ENCODE data around the gene DAO. TPM values are rescaled to one million over a fixed set of nuclear protein-coding genes. Genes with fewer than 3 reads are reported as not detected.
"Not testable (repeated sequence)": the region's sequence is repeated elsewhere in the genome, so short reads cannot be mapped to it uniquely, and the experiment has no call there.

DAO gene
- total RNA-seq, 8 experiments from 2014 or later: 0.15 to 1.4 (median 0.43) TPM; not detected in 1

DNA sequence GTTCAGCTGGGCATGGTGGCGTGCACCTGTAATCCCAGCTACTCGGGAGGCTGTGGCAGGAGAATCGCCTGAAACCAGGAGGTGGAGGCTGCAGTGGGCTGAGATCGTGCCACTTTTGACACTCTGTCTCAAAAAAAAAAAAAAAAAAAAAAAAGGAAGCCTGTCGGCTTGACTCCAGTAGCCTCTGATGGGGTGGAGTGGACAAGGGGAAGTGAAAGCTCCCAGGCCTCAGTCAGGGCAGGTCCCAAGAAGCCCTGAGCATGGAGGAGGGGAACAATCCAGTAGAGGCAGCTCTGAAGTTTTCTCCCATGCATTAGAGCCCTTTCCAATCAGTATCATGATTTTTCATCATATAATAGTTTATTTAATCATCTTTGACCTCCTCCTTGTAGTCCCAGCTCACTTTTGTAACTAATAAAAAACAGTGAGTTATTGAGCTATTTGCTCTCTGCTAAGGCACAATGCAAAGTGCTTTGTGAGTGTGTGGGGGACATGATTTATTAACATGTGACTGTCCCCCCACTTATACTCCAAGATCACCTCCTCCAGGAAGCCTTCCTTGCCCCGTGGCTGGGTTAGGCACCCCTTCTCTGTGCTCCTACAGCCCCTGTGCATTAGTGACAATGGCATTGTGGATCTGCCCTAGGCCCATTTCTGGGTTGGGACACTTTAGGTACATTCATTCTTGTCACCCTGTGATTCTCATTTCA, 17.9 kb upstream of the DAO start:
- in situ Hi-C loops (cut with MboI; ENCODE audit: low pct_unique_long_range_greater_than_20kb in 2 of 9, low sequenced_read_pairs in 9 of 9, unreplicated experiment in 9 of 9): loop anchor here in 1 of 9 experiments (25.0 kb wide), 1 partner anchor 225 kb away; the partner anchor contains the start of genes ALKBH2 and UNG
- ATAC-seq (replicated peaks in 6 of 8): no peak
- WGBS, 10 experiments: 80 to 100% (median 86%) methylated on average over 1 to 4 of the region's 6 CpGs; no CpG with 5 or more reads in 2 of the 10 experiments
- Histone ChIP-seq H3K27ac (no peak overlapping the region), H3K4me3 (no peak overlapping the region), H3K4me1 (replicated peaks in 1 of 2) (peaks cover 0 to 8% of the 10 kb centered on the region in 2 donors)

DNA sequence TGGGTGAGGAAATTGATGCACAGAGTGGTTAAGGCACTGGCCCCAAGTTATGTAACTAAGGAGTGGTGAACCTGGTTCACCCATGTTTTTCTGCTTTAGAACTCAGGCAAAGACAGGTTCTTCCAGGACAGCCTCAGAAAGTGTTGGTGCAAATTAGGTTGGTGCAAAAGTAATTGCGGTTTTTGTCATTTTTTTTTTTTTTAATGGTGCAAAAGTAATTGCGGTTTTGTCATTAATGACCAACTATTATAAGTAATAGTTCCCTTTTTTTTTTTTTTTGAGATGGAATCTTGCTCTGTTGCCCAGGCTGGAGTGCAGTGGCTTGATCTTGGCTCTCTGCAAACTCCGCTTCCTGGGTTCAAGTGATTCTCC, 17.3 kb upstream of the DAO start:
- Histone ChIP-seq H3K27ac (no peak overlapping the region), H3K4me1 (replicated peaks in 1 of 2) (peaks cover 0 to 8% of the 10 kb centered on the region in 2 donors), H3K4me3 (no peak overlapping the region)
- ATAC-seq (replicated peaks in 6 of 8): no peak
- WGBS, 10 experiments: 86 to 100% (median 100%) methylated on average over 1 to 3 of the region's 3 CpGs; no CpG with 5 or more reads in 3 of the 10 experiments
- in situ Hi-C loops (cut with MboI; ENCODE audit: low pct_unique_long_range_greater_than_20kb in 2 of 9, low sequenced_read_pairs in 9 of 9, unreplicated experiment in 9 of 9): loop anchor here in 1 of 9 experiments (25.0 kb wide), 1 partner anchor 225 kb away; the partner anchor contains the start of genes ALKBH2 and UNG

DNA sequence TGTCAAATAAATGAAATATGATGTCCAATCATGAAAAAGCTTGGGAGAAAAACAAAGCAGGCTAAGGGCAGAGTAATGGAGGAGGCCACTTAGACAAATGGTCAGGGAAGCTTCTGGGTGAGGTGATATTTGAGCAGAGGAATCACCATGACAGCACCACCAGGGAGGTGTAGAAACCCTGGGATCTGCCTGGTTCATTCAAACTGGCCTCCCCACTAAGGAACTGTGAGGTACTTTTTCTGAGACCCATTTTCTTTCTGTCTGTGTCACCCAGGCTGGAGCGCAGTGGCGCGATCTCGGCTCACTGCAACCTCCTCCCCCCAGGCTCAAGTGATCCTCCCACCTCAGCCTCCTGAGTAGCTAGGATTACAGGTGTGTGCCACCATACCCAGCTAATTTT, 14.7 kb upstream of the DAO start:
- no peak overlapping the region for H3K27ac ChIP-seq
- WGBS, 10 experiments: 96 to 100% methylated on average over 1 to 4 of the region's 4 CpGs; no CpG with 5 or more reads in 8 of the 10 experiments
- H3K4me3 ChIP-seq: no peak overlapping the region
- in situ Hi-C loops (cut with MboI; ENCODE audit: low pct_unique_long_range_greater_than_20kb in 2 of 9, low sequenced_read_pairs in 9 of 9, unreplicated experiment in 9 of 9): loop anchor here in 1 of 9 experiments (25.0 kb wide), 1 partner anchor 222 kb away; the partner anchor contains the start of genes ALKBH2 and UNG
- no peak for ATAC-seq (replicated peaks in 6 of 8)
- H3K4me1 ChIP-seq (replicated peaks in 1 of 2): no peaks in the 10 kb centered on the region

DNA sequence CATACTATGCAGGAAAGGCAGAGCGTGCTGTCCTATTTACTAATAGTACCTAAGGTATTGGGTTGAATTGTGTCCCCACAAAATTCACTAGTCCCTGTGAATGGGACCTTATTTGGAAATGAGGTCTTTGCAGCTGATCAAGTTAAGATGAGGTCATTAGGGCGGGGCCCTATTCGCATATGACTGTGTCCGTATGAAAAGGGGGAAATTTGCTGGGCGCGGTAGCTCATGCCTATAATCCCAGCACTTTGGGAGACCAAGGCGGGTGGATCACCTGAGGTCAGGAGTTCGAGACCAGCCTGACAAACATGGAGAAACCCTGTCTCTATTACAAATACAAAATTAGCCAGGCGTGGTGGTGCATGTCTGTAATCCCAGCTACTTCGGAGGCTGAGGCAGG, 13.8 kb upstream of the DAO start:
- H3K4me1 ChIP-seq (replicated peaks in 1 of 2); H3K27ac ChIP-seq; H3K4me3 ChIP-seq: not testable (repeated sequence)
- WGBS, 10 experiments: 56 to 100% (median 85%) methylated on average over 1 to 10 of the region's 10 CpGs; no CpG with 5 or more reads in 2 of the 10 experiments
- ATAC-seq (replicated peaks in 6 of 8): peak in 3 of 8 experiments; percentile 45 to 82 (median 76)
- in situ Hi-C loops (cut with MboI; ENCODE audit: low pct_unique_long_range_greater_than_20kb in 2 of 9, low sequenced_read_pairs in 9 of 9, unreplicated experiment in 9 of 9): loop anchor here in 1 of 9 experiments (25.0 kb wide), 1 partner anchor 221 kb away; the partner anchor contains the start of genes ALKBH2 and UNG

DNA sequence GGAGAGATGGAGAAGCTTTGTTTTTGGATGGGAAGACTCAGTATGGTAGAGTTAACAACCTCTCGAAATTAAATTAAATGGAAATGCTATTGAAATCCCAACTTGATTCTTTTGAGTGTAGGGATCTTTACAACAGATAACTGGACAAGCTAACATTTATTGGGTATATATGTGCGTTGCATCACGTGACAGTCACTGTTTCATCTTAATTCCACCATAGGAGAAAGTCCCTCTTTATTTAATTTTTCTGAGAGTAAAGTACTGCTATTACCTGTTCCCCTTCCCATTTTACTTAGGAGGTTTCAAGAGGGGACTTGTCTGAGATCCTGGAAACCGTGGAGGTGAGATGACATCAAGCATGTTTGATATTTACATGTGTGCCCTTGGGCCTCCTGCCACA, 11.1 kb upstream of the DAO start:
- no peak overlapping the region for H3K27ac ChIP-seq
- in situ Hi-C loops (cut with MboI; ENCODE audit: low pct_unique_long_range_greater_than_20kb in 2 of 9, low sequenced_read_pairs in 9 of 9, unreplicated experiment in 9 of 9): loop anchor here in 1 of 9 experiments (25.0 kb wide), 1 partner anchor 219 kb away; the partner anchor contains the start of genes ALKBH2 and UNG
- no peak overlapping the region for H3K4me3 ChIP-seq
- no peaks in the 10 kb centered on the region for H3K4me1 ChIP-seq (replicated peaks in 1 of 2)
- WGBS, 10 experiments: 41 to 100% (median 82%) methylated on average over 1 to 4 of the region's 4 CpGs
- no peak for ATAC-seq (replicated peaks in 6 of 8)

DNA sequence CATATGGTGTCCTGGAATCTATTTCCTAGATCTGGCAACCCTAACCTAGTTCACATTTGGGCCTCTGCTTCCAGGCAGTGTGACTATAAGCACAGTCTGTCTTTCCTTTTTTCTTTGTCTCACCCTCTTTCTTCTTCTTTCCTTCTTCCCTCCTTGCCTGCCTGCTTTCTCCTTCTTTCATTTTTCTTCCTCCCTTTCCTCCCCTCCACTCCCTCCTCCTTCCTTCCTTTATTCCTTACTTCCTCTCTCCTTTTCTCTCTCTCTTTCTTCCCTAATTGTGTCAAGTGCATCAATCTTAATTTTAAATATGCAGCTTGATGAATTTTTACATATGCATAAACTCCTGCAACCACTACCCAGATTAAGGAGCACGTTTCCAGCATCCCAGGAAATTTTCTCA, 4.6 kb upstream of the DAO start:
- no peak overlapping the region for H3K4me3 ChIP-seq
- H3K4me1 ChIP-seq (replicated peaks in 1 of 2): no peaks in the 10 kb centered on the region
- WGBS, 10 experiments: 0 to 13% (median 0%) methylated on average over 1 of the region's 1 CpG
- ATAC-seq (replicated peaks in 6 of 8): no peak
- H3K27ac ChIP-seq: no peak overlapping the region
- in situ Hi-C loops (cut with MboI; ENCODE audit: low pct_unique_long_range_greater_than_20kb in 2 of 9, low sequenced_read_pairs in 9 of 9, unreplicated experiment in 9 of 9): loop anchor here in 1 of 9 experiments (10.0 kb wide), 1 partner anchor 70 kb away; no protein-coding TSS in a partner anchor

DNA sequence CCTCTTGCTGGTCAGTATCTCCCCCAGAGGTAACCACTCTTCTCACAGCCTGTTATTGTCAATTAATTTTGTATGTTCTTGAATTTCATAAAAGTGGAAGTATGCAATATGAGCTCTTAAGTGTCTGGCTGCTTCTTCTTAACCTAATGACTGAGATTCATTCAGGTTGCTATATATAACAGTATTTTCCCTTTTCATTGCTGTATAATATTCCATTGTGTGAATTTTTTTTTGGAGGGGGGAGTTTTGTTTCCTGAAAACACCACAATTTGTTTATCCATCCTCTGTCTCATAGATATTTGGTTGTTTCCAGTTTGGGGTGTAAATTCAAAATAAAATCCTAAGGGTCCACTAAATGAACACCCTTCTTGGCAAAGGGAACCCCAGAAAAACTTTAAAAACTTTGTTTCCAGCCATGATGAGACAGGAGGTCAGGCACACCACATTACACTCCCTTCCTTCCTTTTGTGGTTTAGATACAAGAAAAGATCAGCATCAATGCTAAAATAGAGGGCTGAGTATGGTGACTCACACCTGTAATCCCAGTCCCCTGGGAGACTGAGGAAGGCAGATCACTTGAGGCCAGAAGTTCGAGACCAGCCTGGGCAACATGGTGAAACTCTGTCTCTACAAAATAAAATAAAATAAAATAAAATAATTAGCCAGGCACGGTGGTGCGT, 4.1 kb upstream of the DAO start:
- Histone ChIP-seq H3K4me3 (no peak overlapping the region), H3K4me1 (replicated peaks in 1 of 2) (no peaks in the 10 kb centered on the region), H3K27ac (no peak overlapping the region)
- in situ Hi-C loops (cut with MboI; ENCODE audit: low pct_unique_long_range_greater_than_20kb in 2 of 9, low sequenced_read_pairs in 9 of 9, unreplicated experiment in 9 of 9): loop anchor here in 1 of 9 experiments (10.0 kb wide), 1 partner anchor 69 kb away; no protein-coding TSS in a partner anchor
- no peak for ATAC-seq (replicated peaks in 6 of 8)
- 0 to 88% (median 76%) methylated on average over 1 to 3 of the region's 3 CpGs; no CpG with 5 or more reads in 1 of the 10 experiments for whole genome bisulfite sequencing, 10 experiments

DNA sequence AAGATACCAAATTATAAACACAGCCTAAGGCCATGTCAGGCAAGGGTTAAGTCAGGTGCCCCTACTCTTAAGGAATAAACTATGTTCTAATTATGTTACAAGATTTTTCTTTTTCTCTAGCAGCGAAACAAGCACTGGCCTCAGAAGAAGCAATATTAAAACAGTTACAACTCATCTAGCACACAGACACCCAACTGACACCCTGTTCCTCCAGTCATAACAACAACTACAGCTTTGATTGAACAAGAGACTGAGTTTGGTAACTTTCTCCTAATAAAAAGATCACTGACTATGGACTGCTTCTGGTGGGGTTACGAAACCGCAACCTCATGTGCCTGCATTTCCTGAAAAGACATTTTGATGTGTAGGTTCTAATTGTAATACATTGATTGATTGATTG, 3.3 kb upstream of the DAO start:
- H3K4me1 ChIP-seq (replicated peaks in 1 of 2): no peaks in the 10 kb centered on the region
- ATAC-seq (replicated peaks in 6 of 8): no peak
- no peak overlapping the region for H3K27ac ChIP-seq
- WGBS, 10 experiments: 67 to 100% (median 96%) methylated on average over 1 to 3 of the region's 3 CpGs; no CpG with 5 or more reads in 5 of the 10 experiments
- in situ Hi-C loops (cut with MboI; ENCODE audit: low pct_unique_long_range_greater_than_20kb in 2 of 9, low sequenced_read_pairs in 9 of 9, unreplicated experiment in 9 of 9): loop anchor here in 1 of 9 experiments (10.0 kb wide), 1 partner anchor 68 kb away; no protein-coding TSS in a partner anchor
- no peak overlapping the region for H3K4me3 ChIP-seq

DNA sequence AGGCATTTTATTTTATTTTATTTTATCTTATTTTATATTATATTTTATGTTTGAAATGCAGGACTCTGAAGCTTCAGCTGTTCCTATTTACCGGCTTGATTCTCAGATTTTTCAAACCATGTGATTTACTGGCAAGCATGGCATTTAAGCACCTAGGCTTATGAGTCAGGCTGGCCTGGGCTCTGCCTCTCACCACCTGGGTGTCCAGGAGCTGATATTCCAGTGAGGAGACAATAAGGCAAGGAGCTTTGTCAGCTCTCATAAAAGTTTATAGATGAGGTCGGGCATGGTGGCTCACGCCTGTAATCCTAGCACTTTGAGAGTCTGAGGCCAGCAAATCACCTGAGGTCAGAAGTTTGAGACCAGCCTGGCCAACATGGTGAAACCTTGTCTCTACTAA, 2.1 kb downstream of the DAO start:
- H3K4me1 ChIP-seq (replicated peaks in 1 of 2): no peaks in the 10 kb centered on the region
- 33 to 100% (median 85%) methylated on average over 1 to 3 of the region's 3 CpGs; no CpG with 5 or more reads in 1 of the 10 experiments for WGBS, 10 experiments
- H3K27ac ChIP-seq: no peak overlapping the region
- in situ Hi-C loops (cut with MboI; ENCODE audit: low pct_unique_long_range_greater_than_20kb in 2 of 9, low sequenced_read_pairs in 9 of 9, unreplicated experiment in 9 of 9): no loop called here
- no peak overlapping the region for H3K4me3 ChIP-seq
- ATAC-seq (replicated peaks in 6 of 8): no peak

DNA sequence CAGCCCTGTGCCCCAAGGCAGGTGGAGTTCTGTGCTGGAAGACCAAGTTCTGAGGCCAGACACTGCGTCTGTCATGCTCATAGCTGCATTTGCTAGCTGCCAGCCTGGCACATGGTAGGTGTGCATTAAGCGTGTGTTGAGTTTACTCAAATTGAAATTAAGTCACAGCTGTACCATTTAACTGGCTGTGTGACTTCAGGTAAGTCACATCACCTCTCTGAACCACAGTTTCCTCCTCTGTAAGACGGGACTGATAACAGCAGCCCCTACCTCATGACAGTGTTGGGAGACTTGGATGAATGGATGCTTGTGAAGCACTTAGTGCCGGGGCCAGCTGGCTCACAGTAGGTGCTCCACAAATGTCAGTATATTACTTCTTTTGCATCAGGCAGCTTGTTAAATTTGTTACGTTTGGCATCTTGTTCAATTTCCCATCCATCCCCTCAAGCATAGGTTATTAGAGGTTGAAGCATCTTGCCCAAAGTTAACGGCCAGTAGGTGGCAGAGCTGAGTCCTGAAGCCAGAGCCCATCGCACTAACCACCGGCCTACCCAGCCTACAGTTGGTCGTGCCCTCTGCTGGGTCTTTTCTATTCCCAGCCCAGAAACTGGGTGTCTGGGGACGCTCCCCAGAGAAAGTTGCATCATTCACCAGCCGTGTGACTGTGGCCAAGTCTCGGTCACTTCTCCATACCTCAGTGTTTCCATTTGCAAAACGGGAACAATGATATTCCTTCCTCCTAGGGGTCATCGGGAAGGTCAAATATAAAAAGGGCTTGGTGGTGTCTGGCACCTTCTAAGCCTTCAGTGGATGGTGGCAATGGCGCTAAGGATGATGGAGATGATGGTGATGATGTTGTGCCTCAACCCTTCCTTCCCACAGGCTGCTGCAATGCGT, 4.5 kb downstream of the DAO start:
- in situ Hi-C loops (cut with MboI; ENCODE audit: low pct_unique_long_range_greater_than_20kb in 2 of 9, low sequenced_read_pairs in 9 of 9, unreplicated experiment in 9 of 9): no loop called here
- WGBS, 10 experiments: 24 to 100% (median 64%) methylated on average over 2 to 13 of the region's 16 CpGs; no CpG with 5 or more reads in 2 of the 10 experiments
- ATAC-seq (replicated peaks in 6 of 8): peak in 3 of 8 experiments; percentile 56 to 67 (median 62)
- Histone ChIP-seq H3K4me1 (replicated peaks in 1 of 2) (no peaks in the 10 kb centered on the region), H3K4me3 (no peak overlapping the region), H3K27ac (no peak overlapping the region)

DNA sequence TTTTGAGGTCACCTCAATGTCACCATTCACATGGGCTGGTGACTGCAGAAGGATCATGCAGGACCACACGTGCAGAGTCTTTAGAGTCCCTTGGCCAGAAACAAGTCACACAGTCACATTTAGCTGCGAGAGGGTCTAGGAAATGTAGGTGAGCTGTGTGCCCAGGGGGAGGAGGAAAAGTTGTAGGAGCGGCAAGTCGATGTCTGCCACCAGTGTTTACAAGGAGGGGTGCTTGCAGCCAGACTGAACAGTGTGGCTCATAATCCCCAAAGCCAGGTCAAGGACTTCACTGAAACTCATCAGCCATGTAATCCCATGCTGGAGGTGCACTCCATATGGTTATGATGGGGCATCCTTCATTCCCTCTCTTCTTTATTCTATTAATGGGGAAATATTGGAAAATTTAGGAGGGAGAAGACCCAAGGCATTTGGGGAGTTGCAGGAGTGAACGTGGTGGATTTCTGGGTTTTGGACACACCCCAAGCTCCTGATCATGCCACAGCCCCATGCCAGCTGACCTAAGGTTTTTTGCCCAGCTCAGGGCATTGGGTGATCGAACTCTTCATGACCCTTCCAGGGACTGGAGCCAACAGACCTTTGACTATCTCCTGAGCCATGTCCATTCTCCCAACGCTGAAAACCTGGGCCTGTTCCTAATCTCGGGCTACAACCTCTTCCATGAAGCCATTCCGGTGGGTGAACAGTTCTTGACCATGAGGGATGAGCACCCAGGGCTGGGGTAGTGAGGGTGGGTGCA, 7.2 kb downstream of the DAO start:
- ATAC-seq (replicated peaks in 6 of 8): no peak
- WGBS, 10 experiments: 23 to 73% (median 47%) methylated on average over 3 to 8 of the region's 9 CpGs; no CpG with 5 or more reads in 5 of the 10 experiments
- Histone ChIP-seq H3K27ac (no peak overlapping the region), H3K4me1 (replicated peaks in 1 of 2) (no peaks in the 10 kb centered on the region), H3K4me3 (no peak overlapping the region)
- in situ Hi-C loops (cut with MboI; ENCODE audit: low pct_unique_long_range_greater_than_20kb in 2 of 9, low sequenced_read_pairs in 9 of 9, unreplicated experiment in 9 of 9): no loop called here

DNA sequence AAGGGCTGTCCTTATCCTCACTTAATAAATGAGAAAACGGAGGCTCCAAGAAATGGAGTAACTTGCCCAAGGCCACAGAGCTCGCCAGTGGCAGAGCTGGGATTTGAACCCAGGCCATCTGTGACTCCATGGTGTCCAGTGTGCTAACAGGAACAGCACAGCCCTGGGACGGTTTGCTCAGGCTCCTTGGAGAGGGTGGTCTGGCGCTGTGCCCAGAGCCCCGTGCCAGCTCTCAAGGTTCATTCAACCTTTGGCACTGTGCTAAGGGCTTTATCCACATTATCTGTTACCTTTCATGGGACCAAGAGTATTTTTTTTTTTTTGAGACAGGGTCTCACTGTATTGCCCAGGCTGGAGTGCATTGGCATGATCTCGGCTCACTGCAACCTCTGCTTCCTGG, 8.1 kb downstream of the DAO start:
- 27 to 100% (median 75%) methylated on average over 1 to 4 of the region's 6 CpGs; no CpG with 5 or more reads in 4 of the 10 experiments for WGBS, 10 experiments
- in situ Hi-C loops (cut with MboI; ENCODE audit: low pct_unique_long_range_greater_than_20kb in 2 of 9, low sequenced_read_pairs in 9 of 9, unreplicated experiment in 9 of 9): no loop called here

More for the DNA sequence above, 8.1 kb downstream of the DAO start:
- no peak for ATAC-seq (replicated peaks in 6 of 8)
- Histone ChIP-seq H3K27ac (no peak overlapping the region), H3K4me1 (replicated peaks in 1 of 2) (no peaks in the 10 kb centered on the region), H3K4me3 (no peak overlapping the region)

Measured in motor neuron (in vitro differentiated cells).